Measurements from ENCODE around the gene ABI2.
"Not testable (repeated sequence)": the region's sequence is repeated elsewhere in the genome, so short reads cannot be mapped to it uniquely, and the experiment has no call there.

Gene ABI2

GRCh38 chr2:203327901-203328759, at the start of gene ABI2:
TSS of gene ABI2 (plus strand) at chr2:203328394. CDS start at chr2:203328515, 121 bp downstream.
- peak; percentile 48 for DNase-seq

GRCh38 chr2:203279288-203279687, 48.9 kb upstream of the ABI2 start:
- DNase-seq: no peak

- DNase-seq: no peak
Observed at GRCh38 chr2:203280428-203281064, 47.6 kb upstream of the ABI2 start.

- DNase-seq: no peak
Observed at GRCh38 chr2:203282101-203282500, 46.1 kb upstream of the ABI2 start.

GRCh38 chr2:203286532-203286931, 41.7 kb upstream of the ABI2 start:
- DNase-seq: no peak

GRCh38 chr2:203301667-203302066, 26.5 kb upstream of the ABI2 start:
- no peak for DNase-seq

GRCh38 chr2:203302586-203302985, 25.6 kb upstream of the ABI2 start:
- not testable (repeated sequence) for DNase-seq

GRCh38 chr2:203310688-203311436, 17.3 kb upstream of the ABI2 start:
- no peak for DNase-seq

- DNase-seq: no peak
Observed at GRCh38 chr2:203326356-203326755, 1.8 kb upstream of the ABI2 start.

GRCh38 chr2:203327582-203327900, 653 bp upstream of the ABI2 start:
- no peak for DNase-seq

- DNase-seq: no peak
Observed at GRCh38 chr2:203328760-203329540, 756 bp downstream of the ABI2 start.

GRCh38 chr2:203330434-203330833, 2.2 kb downstream of the ABI2 start:
- DNase-seq: no peak

GRCh38 chr2:203338322-203338721, 10.1 kb downstream of the ABI2 start:
- no peak for DNase-seq

- DNase-seq: no peak
Observed at GRCh38 chr2:203340791-203341487, 12.7 kb downstream of the ABI2 start.

- DNase-seq: no peak
Observed at GRCh38 chr2:203341741-203342310, 13.6 kb downstream of the ABI2 start.

GRCh38 chr2:203342374-203342773, 14.2 kb downstream of the ABI2 start:
- DNase-seq: not testable (repeated sequence)

- no peak for DNase-seq
Observed at GRCh38 chr2:203344667-203345066, 16.5 kb downstream of the ABI2 start.

- DNase-seq: no peak
Observed at GRCh38 chr2:203346612-203347011, 18.4 kb downstream of the ABI2 start.

- no peak for DNase-seq
Observed at GRCh38 chr2:203347375-203347774, 19.2 kb downstream of the ABI2 start.

- no peak for DNase-seq
Observed at GRCh38 chr2:203352604-203353255, 24.5 kb downstream of the ABI2 start.

GRCh38 chr2:203354966-203355365, 26.8 kb downstream of the ABI2 start:
- DNase-seq: no peak

Measured in activated effector memory CD4-positive, alpha-beta T cell treated with Interleukin-2 at 50 U/mL for 16 hours (primary cell).